ENCODE data around the gene STXBP5.

STXBP5 gene

DNA sequence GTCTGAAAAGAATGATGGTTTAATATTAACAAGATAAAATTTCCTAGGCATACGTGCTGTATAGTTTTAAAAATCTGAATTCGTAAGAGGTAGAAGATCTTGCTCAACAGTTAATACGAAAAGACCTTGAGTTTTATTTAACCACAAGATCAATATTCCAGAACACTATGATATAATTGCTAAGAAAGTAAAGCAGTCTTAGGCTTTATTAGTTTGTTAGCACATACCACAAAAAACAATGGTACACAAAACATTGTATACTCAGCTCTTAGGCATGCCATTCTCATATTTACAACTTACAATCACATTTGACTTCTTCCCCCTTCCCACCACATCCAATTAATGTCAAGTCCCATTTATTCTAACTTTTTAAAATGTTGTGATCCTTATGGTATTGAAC lies 24.4 kb upstream of the STXBP5 start:
- DNase-seq = no peak

GRCh38 chr6:147180926-147181325 lies 23.3 kb upstream of the STXBP5 start:
- no peak for DNase-seq

GRCh38 chr6:147184379-147184778 lies 19.8 kb upstream of the STXBP5 start:
- no peak for DNase-seq

DNA sequence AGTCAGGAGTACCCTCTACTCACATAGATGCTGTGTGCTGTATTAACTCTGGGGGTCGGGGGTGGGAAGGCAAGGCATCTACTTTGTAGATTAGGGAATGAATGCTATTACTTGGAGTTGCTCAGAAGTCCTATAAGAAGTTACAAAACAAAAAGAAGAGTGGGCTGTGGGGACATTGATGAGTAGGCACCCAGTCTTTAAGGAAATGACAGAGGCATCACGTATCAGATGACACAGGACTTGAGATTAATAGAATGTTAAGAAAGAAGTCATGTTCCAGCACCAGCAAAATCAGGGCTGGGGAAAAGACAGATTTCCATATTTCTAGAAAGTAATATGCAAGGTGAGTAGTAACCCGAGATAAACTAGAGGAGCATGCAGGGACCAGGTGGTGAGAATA lies 19.0 kb upstream of the STXBP5 start:
- peak in 2 of 3 donors; percentile 12 to 25 for DNase-seq

GRCh38 chr6:147190556-147190955 lies 13.7 kb upstream of the STXBP5 start:
- DNase-seq = no peak

- DNase-seq = no peak
Measured at GRCh38 chr6:147192278-147192911, 11.8 kb upstream of the STXBP5 start.

GRCh38 chr6:147194652-147195411 lies 9.4 kb upstream of the STXBP5 start:
- DNase-seq = peak; percentile 15 to 57 (median 54)

DNA sequence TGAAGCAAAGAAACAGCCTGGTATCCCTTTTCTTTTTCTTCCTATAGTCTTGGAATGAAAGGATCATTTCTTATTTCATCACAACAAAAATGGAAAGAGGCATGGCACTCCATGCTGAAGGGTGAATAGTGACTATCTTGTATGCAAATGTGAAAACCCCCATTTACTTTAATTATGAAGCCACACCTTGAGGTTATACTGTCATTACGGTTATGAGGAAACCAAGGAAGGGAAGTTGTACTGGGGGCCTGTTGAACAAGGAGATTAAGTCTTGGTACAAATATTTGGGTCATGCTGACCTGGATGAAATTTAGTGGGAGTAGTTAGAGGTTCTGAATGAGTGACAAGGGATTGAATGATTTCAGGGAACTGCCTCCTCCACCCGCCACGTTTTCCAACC lies 8.7 kb upstream of the STXBP5 start:
- peak; percentile 10 to 23 (median 15) for DNase-seq

DNA sequence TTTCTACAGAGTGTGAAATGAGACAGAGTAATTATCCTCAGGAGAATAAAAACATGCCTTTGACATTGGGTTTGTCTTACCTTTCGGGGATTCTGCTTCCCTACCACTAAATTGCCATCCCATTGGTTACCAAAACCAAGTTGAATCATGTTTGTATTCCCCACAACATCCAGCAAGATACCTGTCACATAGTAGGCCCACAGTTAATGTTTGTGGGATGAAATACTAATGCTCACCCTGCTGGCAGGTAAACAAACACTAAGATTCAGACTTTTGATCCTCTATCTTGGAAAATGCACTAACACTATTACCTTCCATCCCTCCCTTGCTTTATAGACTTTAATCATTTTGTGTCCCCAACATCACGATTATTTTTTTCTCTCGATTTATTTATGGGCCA lies 8.2 kb upstream of the STXBP5 start:
- DNase-seq = no peak

- no peak for DNase-seq
Measured at GRCh38 chr6:147200711-147201110, 3.5 kb upstream of the STXBP5 start.

- peak; percentile 30 to 53 (median 42) for DNase-seq
Measured at GRCh38 chr6:147201885-147202515, 2.2 kb upstream of the STXBP5 start.

DNA sequence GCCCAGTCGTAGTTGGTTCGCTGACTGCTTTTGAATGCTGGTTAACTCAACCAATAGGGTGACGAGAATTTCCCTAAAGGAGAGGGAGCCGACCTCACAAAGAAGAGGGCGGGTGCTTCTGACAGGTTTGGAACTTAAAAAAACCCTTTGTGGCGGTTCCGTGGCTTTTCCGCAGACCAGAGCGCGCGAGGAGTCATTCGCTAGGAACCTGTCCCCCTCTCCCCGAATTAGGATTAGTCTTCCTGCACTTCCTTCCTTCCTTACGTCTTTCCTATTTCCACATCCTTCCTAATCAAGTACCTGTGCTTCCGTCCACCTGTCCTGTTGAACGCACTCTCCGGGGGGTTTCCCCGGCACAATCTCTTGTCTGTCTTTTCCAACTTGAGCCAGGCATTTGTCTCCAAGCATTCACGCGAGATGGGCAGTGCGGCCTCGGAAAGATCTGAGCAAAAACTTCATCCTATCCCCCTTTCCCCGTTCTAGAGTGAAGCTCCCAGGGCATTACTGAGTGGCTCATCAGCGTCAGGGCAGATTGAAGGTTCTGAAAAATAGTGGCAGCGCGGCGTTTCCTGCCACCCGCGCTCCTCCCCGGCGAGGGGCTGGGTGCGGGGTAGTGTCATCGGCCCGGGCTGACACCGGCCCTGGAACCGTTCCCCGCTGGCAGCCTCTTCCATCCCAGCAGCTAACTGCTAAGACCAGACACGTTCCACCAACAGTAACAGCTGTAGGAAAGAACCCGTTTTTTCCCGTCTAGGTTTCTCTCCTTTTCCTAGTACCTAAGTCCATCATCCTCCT lies 1.5 kb upstream of the STXBP5 start:
- peak; percentile 92 to 97 (median 96) for DNase-seq

GRCh38 chr6:147203311-147204059 lies 732 bp upstream of the STXBP5 start:
- DNase-seq = peak; percentile 86 to 92 (median 88)

DNA sequence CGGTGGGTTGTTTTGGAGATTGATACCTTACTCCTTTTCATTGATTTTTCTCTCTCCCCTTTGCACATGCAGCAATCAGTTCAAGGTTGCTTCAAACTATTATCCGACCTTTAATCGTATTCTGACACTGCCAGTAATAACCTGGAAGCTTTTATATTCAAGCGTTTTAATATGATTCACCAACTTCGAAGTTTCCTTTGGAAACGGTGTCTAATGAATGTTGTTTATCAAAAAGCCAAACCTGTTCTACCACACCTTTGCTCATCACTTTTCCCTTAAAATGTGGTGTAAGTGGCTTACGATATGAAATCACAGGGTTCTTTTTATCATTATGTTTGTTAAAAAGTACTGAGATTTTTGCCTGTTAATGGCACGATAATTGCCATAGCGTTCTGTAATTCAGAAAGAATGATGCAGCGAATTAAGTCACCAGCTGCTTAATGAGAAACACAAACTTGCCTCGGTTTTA lies 660 bp downstream of the STXBP5 start:
- no peak for DNase-seq

DNA sequence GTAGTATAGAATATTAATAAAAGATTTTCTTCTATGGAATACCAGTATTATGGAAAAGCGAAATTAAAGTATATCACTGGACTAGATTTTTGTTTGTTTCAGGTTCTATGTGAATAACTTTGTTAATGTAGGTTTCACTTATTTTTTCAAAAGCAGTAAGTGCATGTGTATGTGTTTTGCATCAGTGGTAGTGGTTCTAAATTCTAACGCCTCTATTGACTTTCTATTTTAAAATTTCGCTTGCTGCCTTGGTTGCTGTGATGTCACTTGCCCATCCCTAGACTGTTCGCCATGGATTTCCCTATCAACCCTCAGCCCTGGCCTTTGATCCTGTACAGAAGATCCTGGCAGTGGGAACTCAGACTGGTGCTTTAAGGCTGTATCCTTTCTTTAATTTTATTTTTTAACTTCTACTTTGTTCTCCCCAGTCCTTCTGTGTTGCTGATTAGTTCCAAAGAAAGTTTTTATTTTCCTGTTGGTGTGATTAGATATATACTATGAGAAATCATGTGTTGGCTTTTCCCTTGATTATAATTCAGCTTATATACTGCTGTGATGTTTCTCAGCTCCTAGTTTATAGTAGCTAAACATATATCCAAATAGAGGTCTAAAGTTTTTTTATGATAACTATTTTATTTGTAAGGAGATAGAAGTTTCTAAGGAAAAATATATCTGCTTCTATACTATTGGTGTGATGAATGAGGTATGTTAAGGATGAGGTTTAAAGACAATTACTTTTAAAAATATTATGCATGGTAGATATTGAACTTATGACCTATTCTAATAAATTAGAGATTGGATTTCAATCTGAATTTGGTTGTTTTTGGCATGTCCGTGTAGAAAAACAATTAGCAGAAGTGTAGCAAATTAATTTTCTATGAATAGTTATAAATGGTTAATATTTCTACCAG lies 1.7 kb downstream of the STXBP5 start:
- DNase-seq = peak in 1 of 3 donors; percentile 20

DNA sequence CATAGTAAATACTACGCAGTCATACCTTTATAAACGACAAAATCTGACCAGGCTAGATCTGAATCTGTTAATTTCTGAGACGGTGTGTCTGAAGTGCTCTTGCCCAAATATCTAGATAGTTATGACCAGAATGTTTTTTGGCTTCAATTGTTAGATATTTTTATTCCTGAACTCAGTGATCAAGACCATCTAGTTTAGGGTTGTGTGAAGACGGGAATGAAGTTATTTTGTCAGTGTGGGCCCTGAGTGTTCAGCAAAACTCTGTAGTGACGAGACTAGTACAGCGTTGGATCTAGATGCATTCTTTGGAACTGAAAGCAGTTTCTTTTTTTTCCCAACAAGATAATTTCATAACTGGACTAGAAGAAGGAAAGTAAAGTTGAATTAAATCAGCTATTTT lies 3.1 kb downstream of the STXBP5 start:
- DNase-seq = no peak

DNA sequence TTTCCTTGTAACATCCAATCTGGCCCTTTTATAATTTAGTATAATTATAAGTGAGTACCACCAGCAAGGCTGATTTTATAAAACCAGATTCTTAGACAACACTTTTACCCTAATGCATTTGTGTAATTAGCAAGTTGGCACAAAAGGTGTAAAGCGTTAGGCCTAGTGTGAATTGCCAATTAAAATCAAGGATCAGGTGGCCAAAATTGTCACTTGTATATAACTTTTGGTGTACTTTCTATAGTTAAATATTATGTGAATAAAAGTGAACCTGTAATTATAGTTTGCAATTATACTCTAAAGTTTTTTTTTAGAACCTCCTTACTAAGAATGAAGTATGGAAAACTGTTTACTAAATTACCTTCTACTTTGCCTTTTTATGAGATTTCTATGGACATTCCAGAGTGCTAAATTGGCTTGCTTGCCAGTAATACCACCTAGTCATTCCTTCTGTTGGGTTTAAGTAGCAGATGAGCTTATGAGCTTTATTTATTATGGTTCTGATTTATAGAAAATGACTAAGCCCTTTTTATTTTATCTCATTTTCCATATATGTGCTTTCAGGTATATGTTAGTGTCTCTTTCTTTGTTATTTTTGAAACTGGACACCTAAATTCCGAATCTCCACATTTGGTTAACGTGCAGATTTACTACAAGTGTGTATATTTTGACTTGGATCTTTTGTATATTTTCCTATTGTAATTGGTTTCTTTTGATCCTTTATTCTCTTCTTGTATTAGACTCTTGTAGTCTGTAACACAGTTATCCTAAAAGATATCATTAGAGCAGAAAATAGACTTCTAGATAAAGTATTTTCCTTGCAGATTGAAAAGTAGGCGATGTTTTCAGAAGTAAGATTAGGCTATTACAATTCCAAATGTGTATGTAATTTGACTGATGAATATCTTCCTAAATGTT lies 3.9 kb downstream of the STXBP5 start:
- no peak for DNase-seq

- DNase-seq = no peak
Measured at GRCh38 chr6:147209762-147210449, 5.7 kb downstream of the STXBP5 start.

DNA sequence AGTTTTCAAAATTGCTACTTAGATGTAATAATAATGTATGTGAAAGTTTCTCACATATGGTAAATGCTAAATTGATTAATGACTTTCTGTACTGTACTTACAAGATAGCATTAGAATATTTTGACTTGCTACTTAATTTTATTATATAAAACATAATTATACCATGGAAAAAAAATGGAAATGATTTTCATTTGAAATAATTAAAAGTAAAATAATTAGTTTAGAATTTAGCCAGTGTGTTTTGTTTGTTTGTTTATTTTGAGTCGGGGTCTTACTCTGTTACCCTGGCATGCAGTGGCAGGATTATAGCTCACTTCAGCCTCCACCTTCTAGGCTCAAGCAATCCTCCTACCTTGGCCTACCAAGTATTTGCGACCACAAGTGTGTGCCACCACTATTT lies 7.1 kb downstream of the STXBP5 start:
- DNase-seq = no peak

All from suppressor macrophage treated with lipopolysaccharide for 1 hour (primary cell).